ENCODE results near the gene SYCP2.
"Not testable (repeated sequence)": the region's sequence is repeated elsewhere in the genome, so short reads cannot be mapped to it uniquely, and the experiment has no call there.

DNA sequence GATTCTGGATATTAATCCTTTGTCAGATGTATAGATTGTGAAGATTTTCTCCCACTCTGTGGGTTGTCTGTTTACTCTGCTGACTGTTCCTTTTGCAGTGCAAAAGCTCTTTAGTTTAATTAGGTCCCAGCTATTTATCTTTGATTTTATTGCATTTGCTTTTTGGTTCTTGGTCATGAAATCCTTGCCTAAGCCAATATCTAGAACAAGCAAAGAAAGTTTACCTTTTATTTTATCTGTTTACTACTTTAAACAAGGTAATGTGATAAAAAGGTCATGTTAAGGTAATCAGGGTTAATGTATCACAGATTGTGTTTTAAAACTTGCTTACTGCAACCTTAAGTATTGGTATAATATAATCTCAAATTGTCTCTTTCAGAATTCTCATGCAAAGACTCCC lies 24.1 kb upstream of the SYCP2 start:
- not testable (repeated sequence) for TF ChIP-seq EZH2 (IDR thresholded peaks at IDR 0.05; ENCODE audit: low read length)
- TF ChIP-seq, protein P1, sequence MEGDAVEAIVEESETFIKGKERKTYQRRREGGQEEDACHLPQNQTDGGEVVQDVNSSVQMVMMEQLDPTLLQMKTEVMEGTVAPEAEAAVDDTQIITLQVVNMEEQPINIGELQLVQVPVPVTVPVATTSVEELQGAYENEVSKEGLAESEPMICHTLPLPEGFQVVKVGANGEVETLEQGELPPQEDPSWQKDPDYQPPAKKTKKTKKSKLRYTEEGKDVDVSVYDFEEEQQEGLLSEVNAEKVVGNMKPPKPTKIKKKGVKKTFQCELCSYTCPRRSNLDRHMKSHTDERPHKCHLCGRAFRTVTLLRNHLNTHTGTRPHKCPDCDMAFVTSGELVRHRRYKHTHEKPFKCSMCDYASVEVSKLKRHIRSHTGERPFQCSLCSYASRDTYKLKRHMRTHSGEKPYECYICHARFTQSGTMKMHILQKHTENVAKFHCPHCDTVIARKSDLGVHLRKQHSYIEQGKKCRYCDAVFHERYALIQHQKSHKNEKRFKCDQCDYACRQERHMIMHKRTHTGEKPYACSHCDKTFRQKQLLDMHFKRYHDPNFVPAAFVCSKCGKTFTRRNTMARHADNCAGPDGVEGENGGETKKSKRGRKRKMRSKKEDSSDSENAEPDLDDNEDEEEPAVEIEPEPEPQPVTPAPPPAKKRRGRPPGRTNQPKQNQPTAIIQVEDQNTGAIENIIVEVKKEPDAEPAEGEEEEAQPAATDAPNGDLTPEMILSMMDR (optimal IDR thresholded peaks at IDR 0.05 in 1 of 3, IDR thresholded peaks at IDR 0.05 in 1 of 3, conservative IDR thresholded peaks at IDR 0.05 in 1 of 3; ENCODE audit: extremely low read depth in 1 of 3, insufficient read depth in 2 of 3, low read length in 3 of 3): not testable (repeated sequence)

All from keratinocyte (primary cell).